Heart left ventricle (tissue), 16 donors: ENCODE results near the gene PLA2G12A. TPM values are rescaled to one million over a fixed set of nuclear protein-coding genes. Genes with fewer than 3 reads are reported as not detected.

ENCODE experiments used
- ATAC-seq, 4 donors: fragments of 200-7000 bp; cut with Tn5 transposase; one replicate each; pipeline ENCODE4 v1.9.1; 2020 to 2022; ENCODE audit warnings: moderate library complexity in 4 of 4, mild to moderate bottlenecking in 3 of 4, moderate number of reproducible peaks in 1 of 4
- DNase-seq, 5 donors: peaks; one replicate each; pipeline ENCODE4 v3.0.0-alpha.2; 2020
- H3K27ac ChIP-seq, 12 donors: fragments of 200-600 bp; sonication (generic) in 4 of 12; one replicate each; pipeline versions ENCODE4 v1.5.0 to v1.8.0; 2016 to 2022; ENCODE audit warnings: mild to moderate bottlenecking in 2 of 12
- H3K27me3 ChIP-seq, 9 donors: fragments of 200-600 bp; sonication (generic) in 2 of 9; one replicate each; pipeline versions ENCODE4 v1.5.1 to v1.8.0; 2016 to 2022; ENCODE audit warnings: mild to moderate bottlenecking in 3 of 9
- H3K36me3 ChIP-seq, 9 donors: fragments of 200-600 bp; sonication (generic) in 2 of 9; one replicate each; pipeline versions ENCODE4 v1.5.0 to v1.8.0; 2018 to 2022; ENCODE audit warnings: mild to moderate bottlenecking in 2 of 9
- H3K4me1 ChIP-seq, 12 donors: fragments of 200-600 bp; sonication (generic) in 4 of 12; one replicate each; pipeline versions ENCODE4 v1.5.0 to v1.8.0; 2016 to 2022; ENCODE audit warnings: mild to moderate bottlenecking in 3 of 12
- H3K4me3 ChIP-seq, 12 donors: fragments of 200-600 bp; sonication (generic) in 4 of 12; one replicate each; pipeline versions ENCODE4 v1.5.0 to v1.8.0; 2017 to 2022; ENCODE audit warnings: mild to moderate bottlenecking in 9 of 12, moderate library complexity in 4 of 12
- H3K9me3 ChIP-seq, 12 donors: fragments of 200-600 bp; sonication (generic) in 4 of 12; one replicate each; pipeline versions ENCODE4 v1.5.0 to v1.8.0; 2016 to 2022; ENCODE audit warnings: mild to moderate bottlenecking in 1 of 12
- CTCF ChIP-seq, 12 donors: fragments of 200-600 bp; sonication (generic) in 4 of 12; IDR thresholded peaks; one replicate each; pipeline versions ENCODE4 v1.5.0 to v1.8.0; 2018 to 2022; ENCODE audit warnings: antibody characterized with exemption in 12 of 12, mild to moderate bottlenecking in 5 of 12
- POLR2A ChIP-seq, 2 donors: fragments of 450-650 bp; IDR thresholded peaks; one replicate each; pipeline ENCODE4 v1.6.1; 2017; ENCODE audit warnings: antibody characterized with exemption in 2 of 2, mild to moderate bottlenecking in 2 of 2, moderate library complexity in 2 of 2
- WGBS, 4 donors: extraction: QIAGEN DNeasy Blood & Tissue Kit in 2 of 4; methylation state at CpG; one replicate each; pipeline versions ENCODE4 v1.1.5 to v1.1.7; 2013 to 2018; 5-methylcytosine and 5-hydroxymethylcytosine counted together
- intact Hi-C, 10 donors: fragments of 100-400 bp; cut with DNase I; formaldehyde crosslinking; loops; one replicate each; pipeline versions ENCODE4 v1.11.1 to v1.14.2; 2022
- polyA plus RNA-seq, 2 donors: library from polyadenylated mRNA; stranded (reverse); fragments of 200-250 nt; gene quantifications; one replicate each; pipeline ENCODE4 v1.2.3, GENCODE V29; 2013
- total RNA-seq, 9 donors: library from RNA; depleted of rRNA in 2 of 9; stranded (reverse); fragments of >200 nt in 2 of 9; fragmentation: NEBNext Ultra II Directional in 3 of 9; extraction: Animal tissue kit (Norgen Biotek cat#: 25700) in 3 of 9; gene quantifications; one replicate each; pipeline versions ENCODE4 v1.1.0 to v1.2.4, GENCODE V29; 2016 to 2023
- donor health status: ischemic (EF 13 %, LVEDD 7.1; RV severe dilation, severe dysfunction).
- donor health status: healthy with polysubstance abuse.
- donor health status: DM: no; HTN: yes; CAD: no.
- donor health status: DM: no; HTN: no; CAD: no.
- donor health status: ischemic (EF 25% LVEDD 6.9; RV normal size, moderate dysfunction).
- donor health status: ischemic (EF 25% LVEDD 5.7; RV mildly dilated, moderate dysfunction).
- donor health status: healthy.
- donor health status: DM: yes; HTN: yes; CAD: no.
- donor health status: ischemic (EF 35%, LVEDD 5.7; RV mildly dilated, moderate dysfunction).
- donor health status: nonischemic (EF 11% LVEDD 7.7; RV severe dilation, severe dysfunction).
- donor health status: DM: yes; HTN: yes; CAD: no.
- donor health status: PGD.
- donor health status: ischemic (EF 29% LVEDD 5.4; RV normal size, mild dysfunction).
- donor health status: nonischemic (EF 23%, LVEDD 6.1; RV moderate dilation, normal function).

The PLA2G12A gene
- total and polyA plus RNA-seq, 11 donors: 15.7 to 68.5 (median 55.8) TPM

GRCh38 chr4:109676886-109677285, 53.0 kb downstream of the PLA2G12A start:
- Histone ChIP-seq H3K36me3 (no peaks in the 10 kb centered on the region), H3K27me3 (no peaks in the 10 kb centered on the region), H3K27ac (no peak overlapping the region), H3K4me3 (no peak overlapping the region), H3K9me3 (peaks cover 0 to 1% (median 0%) of the 10 kb centered on the region in 12 donors), H3K4me1 (no peaks in the 10 kb centered on the region)
- no peak for ATAC-seq
- intact Hi-C loops: no loop called here
- DNase-seq: no peak
- no peak for TF ChIP-seq CTCF (IDR thresholded peaks at IDR 0.05)
- no peak for TF ChIP-seq POLR2A (IDR thresholded peaks at IDR 0.05)
- WGBS, 4 donors: 87 to 97% (median 96%) methylated on average over 1 of the region's 1 CpG

- H3K36me3 ChIP-seq: no peaks in the 10 kb centered on the region
- WGBS, 4 donors: 94 to 97% (median 96%) methylated on average over 1 of the region's 1 CpG
- TF ChIP-seq POLR2A (IDR thresholded peaks at IDR 0.05) (no peak), CTCF (IDR thresholded peaks at IDR 0.05) (no peak)
- H3K9me3 ChIP-seq: peaks cover 0 to 12% (median 5%) of the 10 kb centered on the region in 12 donors
- intact Hi-C loops: no loop called here
- H3K27ac ChIP-seq: no peak overlapping the region
- H3K4me3 ChIP-seq: no peak overlapping the region
- DNase-seq (no peak), ATAC-seq (no peak)
- H3K4me1 ChIP-seq: no peaks in the 10 kb centered on the region
- no peaks in the 10 kb centered on the region for H3K27me3 ChIP-seq
Measured at GRCh38 chr4:109675843-109676242, 54.0 kb downstream of the PLA2G12A start.

GRCh38 chr4:109675181-109675580, 54.7 kb downstream of the PLA2G12A start:
- H3K36me3 ChIP-seq: no peaks in the 10 kb centered on the region
- 88 to 92% (median 89%) methylated on average over 3 of the region's 3 CpGs for WGBS, 4 donors
- no peaks in the 10 kb centered on the region for H3K27me3 ChIP-seq
- ATAC-seq: no peak
- H3K9me3 ChIP-seq: peaks cover 0 to 12% (median 5%) of the 10 kb centered on the region in 12 donors
- no peaks in the 10 kb centered on the region for H3K4me1 ChIP-seq
- H3K4me3 ChIP-seq: no peak overlapping the region
- intact Hi-C loops: no loop called here
- no peak for DNase-seq
- H3K27ac ChIP-seq: no peak overlapping the region
- TF ChIP-seq CTCF (IDR thresholded peaks at IDR 0.05) (no peak), POLR2A (IDR thresholded peaks at IDR 0.05) (no peak)

GRCh38 chr4:109673303-109673702, 56.6 kb downstream of the PLA2G12A start:
- Histone ChIP-seq H3K36me3 (no peaks in the 10 kb centered on the region), H3K4me1 (no peaks in the 10 kb centered on the region), H3K27ac (no peak overlapping the region), H3K9me3 (peaks cover 0 to 12% (median 5%) of the 10 kb centered on the region in 12 donors), H3K27me3 (no peaks in the 10 kb centered on the region), H3K4me3 (no peak overlapping the region)
- intact Hi-C loops: no loop called here
- no peak for ATAC-seq
- no peak for TF ChIP-seq CTCF (IDR thresholded peaks at IDR 0.05)
- TF ChIP-seq POLR2A (IDR thresholded peaks at IDR 0.05): no peak
- DNase-seq: no peak
- 95 to 100% (median 100%) methylated on average over 1 of the region's 1 CpG for WGBS, 4 donors
